Activated naive CD4-positive, alpha-beta T cell treated with anti-CD3 and anti-CD28 coated beads, Interleukin-2, amount 50 U/mL, for 72 hours (primary cell): Measurements from ENCODE around the gene NFATC2. TPM values are rescaled to one million over a fixed set of nuclear protein-coding genes. Genes with fewer than 3 reads are reported as not detected.

Experiments used
- ATAC-seq, 2 donors: fragments of 150-1000 bp; cut with Tn5 transposase; 2 replicates each; pipeline ENCODE4 v1.10.0; 2021; ENCODE audit warnings: mild to moderate bottlenecking in 2 of 2, moderate library complexity in 2 of 2
- DNase-seq, 2 donors: peaks; one replicate each; pipeline ENCODE4 v3.0.0; 2021 to 2022; ENCODE audit warnings: low spot score in 2 of 2
- H3K27ac Mint-ChIP-seq, 2 donors: one replicate each; pipeline ENCODE4 v1.8.0; 2022; ENCODE audit warnings: mild to moderate bottlenecking in 2 of 2, mixed read lengths in 2 of 2
- H3K36me3 Mint-ChIP-seq, 2 donors: one replicate each; pipeline ENCODE4 v1.8.0; 2022; ENCODE audit warnings: mixed read lengths in 2 of 2
- H3K9me3 Mint-ChIP-seq, 2 donors: one replicate each; pipeline ENCODE4 v1.8.0; 2022; ENCODE audit warnings: mixed read lengths in 2 of 2
- total RNA-seq, 2 donors: library from RNA; stranded (reverse); gene quantifications; one replicate each; pipeline ENCODE4 v1.2.3, GENCODE V29; 2022

Gene NFATC2
- total RNA-seq, 2 donors from 2014 or later = 29.9 to 39.4 TPM

DNA sequence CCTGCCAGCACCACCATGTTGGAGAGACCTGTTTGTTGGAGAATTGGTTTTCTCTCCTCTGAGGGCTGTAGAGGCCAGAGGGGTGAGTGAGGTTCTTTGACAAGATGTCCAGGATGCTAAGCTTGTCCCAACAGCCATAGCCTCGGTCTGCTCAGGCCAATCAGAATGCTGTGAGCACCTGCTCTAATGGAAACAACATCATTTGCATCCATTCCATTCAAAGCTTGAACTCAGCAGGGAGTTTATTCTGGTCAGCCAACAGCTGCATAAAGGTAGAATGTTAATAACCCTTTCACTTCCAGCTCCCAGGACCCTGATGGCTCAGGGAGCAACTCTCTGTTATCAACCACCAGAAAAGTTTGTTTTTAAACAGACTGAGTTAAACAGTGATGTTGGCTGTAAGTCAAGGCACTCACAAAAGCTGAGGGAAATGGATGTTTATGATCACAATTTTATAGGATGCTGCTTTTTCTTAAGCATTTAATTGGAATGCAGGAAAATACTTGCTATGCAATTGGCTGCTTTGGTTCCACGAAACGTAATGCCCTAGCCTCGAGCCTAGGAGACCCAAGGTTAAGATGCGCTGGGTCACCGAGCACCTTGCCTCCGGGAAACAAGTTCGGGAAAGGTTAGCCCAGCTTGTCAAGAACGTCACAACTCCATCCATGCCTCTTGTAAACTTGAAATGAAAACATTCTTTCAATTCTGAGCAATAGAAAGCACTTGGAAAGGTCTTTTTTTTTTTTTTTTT lies 155.2 kb downstream of the NFATC2 start:
- peak overlapping the region in 1 of 2 donors; percentile 43 for H3K27ac Mint-ChIP-seq

DNA sequence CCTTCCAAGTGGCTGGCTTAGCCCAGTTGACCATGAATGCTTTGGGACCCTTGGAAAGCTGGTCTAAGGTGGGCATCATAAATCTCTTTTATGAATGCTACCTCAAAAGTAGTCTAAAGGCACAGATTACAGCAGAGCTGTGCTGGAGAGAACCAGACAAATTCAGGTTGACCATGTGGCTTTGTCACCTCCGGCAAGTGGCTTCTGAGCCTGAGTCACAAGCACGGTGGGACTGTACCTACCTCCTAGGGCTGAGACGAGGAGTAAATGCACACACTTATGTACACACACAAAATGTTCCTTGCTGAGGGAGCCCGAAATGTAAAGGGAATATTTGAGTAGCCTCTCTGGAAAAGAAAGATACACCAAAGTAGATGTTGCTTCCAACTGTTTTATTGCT lies 155.9 kb downstream of the NFATC2 start:
- no peaks in the 10 kb centered on the region for H3K9me3 Mint-ChIP-seq
- H3K27ac Mint-ChIP-seq = no peak overlapping the region
- peaks cover 14 to 37% of the 10 kb centered on the region in 2 donors for H3K36me3 Mint-ChIP-seq
- peak in 1 of 2 donors; percentile 51 for DNase-seq
- peak; percentile 83 to 87 for ATAC-seq

More for the DNA sequence above, 155.2 kb downstream of the NFATC2 start:
- DNase-seq = no peak
- Mint-ChIP-seq H3K36me3 (peaks cover 14 to 37% of the 10 kb centered on the region in 2 donors), H3K9me3 (no peaks in the 10 kb centered on the region)
- no peak for ATAC-seq

DNA sequence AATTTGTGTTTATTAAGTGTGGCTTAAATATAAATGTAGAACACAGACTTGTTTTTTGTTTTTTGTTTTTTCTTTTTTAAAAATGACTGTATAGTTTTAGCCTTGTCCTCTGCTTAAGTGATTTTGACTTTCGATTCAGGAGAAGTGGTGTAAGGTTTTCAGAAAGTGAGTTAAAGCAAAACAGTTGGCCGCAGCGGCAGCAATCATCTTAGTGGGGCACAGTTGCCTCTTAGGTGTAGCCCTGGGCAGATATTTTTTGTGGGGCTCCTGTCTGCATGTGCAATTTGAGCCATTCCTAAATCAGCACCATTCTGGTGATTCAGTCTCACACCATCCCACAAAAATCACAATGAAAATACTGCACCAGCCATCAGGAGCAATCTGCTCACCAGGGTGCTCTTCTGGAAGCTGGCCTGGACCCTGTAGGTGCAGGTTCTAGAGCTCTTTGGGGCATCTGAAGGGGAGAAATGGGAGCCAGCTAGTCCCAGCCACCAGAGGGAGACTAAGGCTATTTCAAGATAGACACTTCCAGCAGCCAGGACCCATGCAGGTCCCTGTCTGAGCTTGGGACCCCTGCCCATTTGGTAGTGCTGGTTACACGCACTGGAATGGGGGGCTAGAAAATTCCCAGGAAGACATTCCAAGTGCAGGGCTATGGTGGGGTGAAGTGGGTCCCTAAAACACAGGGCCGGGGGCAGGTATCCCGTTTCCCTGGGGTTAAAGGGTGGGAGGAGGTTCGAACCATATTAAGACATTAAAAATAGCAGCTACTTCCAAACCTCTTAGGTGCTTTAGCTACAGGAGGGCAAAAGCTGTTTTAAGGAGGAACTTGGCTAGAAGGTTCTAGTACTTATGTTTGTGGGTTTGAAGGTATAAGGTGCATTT lies 156.6 kb downstream of the NFATC2 start:
- no peak for DNase-seq
- ATAC-seq = no peak
- H3K27ac Mint-ChIP-seq = peak overlapping the region in 1 of 2 donors; percentile 37
- H3K9me3 Mint-ChIP-seq = no peaks in the 10 kb centered on the region
- H3K36me3 Mint-ChIP-seq = peaks cover 11 to 33% of the 10 kb centered on the region in 2 donors

DNA sequence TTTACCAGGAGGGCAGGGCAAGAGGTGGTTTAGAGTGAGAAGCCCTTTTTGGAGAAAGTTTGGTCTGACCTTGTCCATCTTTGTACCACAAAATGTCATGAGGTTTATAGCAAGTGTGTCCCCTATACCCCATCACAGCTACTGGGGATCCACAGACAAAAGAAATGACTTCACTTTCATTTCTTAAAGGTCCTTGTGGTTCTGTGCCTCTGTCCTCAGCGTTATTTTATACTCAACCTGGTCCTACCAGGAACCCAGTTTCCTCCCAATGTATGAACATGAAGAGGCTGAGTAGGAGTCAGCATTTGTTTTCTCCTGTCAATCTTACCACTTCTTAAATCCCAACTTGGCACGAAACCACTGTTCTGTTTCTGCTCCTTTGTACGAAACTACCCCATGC lies 157.6 kb downstream of the NFATC2 start:
- Mint-ChIP-seq H3K27ac (peak overlapping the region in 1 of 2 donors; percentile 37), H3K9me3 (no peaks in the 10 kb centered on the region), H3K36me3 (peaks cover 4 to 23% of the 10 kb centered on the region in 2 donors)
- DNase-seq (no peak), ATAC-seq (peak; percentile 48 to 82)

DNA sequence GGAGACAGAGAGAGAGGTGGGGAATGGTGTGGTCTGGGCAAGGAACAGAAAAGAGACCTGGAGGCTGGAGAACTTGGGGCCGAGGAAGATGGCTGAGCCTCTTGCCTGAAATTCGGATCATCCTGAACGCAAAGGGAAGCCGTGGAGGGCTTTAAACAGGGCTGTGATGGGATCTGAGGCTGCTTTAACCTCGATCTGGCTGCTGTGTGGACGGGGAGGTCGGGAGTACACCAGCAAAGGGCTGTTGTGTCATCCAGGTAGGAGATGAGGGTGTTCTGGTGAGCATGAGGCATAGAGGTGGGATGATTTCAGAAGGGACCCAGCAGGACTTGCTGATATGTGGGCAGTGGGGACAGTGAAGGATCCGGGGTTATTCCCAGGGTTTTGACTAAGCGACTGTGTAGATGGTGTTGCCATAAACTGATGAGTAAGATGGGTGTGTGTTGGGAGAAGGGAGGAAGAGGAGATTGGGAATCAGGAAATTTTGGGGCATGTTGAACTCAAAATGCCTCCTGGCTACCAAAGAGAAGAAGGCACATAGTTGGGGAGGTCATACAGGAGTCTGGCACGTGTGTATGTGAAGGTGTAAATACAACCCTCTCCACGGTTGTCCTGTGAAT lies 158.5 kb downstream of the NFATC2 start:
- Mint-ChIP-seq H3K9me3 (no peaks in the 10 kb centered on the region), H3K36me3 (peaks cover 4 to 14% of the 10 kb centered on the region in 2 donors), H3K27ac (peak overlapping the region; percentile 35 to 56)
- DNase-seq (no peak), ATAC-seq (no peak)

DNA sequence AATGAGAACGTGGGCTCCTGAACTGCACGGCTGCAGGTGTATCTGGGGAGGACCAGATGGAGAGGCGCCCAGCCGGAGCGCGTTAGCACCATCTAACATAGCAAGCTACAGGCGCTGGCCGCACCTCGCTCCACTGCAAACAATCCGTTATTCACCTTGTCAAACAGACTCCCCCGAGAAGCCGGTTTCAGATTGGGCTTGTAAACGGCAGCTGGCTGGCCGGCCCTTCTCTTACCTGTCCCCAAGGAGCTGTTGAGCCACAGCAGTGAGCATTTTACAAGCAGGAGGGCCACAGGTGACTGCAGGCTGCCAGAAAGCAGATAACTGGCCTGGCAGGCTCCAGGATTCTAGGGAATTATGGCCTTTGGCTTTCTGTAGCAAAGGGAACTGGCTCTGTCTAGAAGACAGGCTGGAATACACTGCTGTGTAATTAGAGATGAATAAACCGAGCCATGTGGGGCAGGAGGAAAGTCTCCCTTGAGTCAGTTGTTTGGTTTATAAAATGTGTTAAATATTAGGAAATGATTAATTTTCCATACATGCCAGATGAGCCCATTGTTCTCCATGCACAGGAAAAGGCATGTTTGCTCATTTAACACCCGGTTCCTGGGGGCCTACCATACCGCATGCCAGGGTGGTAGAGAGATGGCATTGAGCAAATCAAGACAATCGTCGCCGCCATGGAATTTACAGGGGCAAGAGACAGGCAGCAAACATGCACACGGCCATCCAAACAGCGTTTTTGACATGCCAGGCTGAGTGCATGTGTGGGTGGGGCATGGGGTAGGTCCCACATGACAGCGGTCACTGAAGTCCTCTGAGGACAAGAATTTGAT lies 159.3 kb downstream of the NFATC2 start:
- ATAC-seq = no peak
- Mint-ChIP-seq H3K36me3 (peaks cover 4 to 7% of the 10 kb centered on the region in 2 donors), H3K9me3 (no peaks in the 10 kb centered on the region), H3K27ac (peak overlapping the region; percentile 35 to 56)
- DNase-seq = no peak

DNA sequence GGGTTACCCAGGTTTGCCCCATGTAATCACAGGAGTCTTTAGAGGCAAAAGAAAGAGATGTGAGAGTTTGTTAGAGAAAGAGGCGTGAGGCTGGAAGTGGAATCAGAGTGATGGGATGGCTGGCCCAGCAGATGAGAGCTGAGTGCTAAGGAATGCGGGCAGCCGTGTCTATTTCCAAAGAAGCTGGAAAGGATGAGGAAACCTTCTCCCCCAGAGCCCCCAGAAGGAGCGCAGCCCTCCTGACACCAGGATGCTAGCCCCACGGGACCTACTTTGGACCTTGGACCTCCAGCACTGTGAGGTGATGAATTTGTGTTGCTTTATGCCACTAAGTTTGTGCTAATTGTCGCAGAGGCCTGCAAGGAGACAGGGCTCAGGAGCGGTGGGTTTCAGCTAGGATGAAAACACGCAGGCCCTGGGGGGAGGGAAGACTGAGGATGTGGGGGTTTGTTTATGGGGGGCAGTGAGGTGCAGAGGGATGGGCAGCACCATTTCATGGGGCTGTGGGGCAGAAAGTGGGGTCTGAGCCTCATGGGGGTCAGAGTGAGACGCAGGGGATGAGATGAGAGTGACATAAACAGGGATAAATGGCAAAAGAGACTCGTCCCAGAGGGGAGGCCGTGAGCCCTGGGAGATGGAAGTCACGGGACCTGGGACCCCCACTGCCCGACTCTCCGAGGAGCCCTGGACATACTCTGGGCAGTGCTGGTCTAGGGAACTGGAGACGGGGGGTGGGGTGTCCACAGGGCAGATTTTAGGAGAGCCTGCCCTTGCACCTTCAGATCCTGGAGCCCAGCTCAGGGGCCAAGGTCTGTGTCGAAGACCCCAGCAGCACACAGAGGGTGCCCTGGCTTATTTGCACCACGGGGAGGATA lies 160.2 kb downstream of the NFATC2 start:
- Mint-ChIP-seq H3K9me3 (no peaks in the 10 kb centered on the region), H3K36me3 (no peaks in the 10 kb centered on the region), H3K27ac (peak overlapping the region in 1 of 2 donors; percentile 63)
- DNase-seq = no peak
- ATAC-seq = no peak

DNA sequence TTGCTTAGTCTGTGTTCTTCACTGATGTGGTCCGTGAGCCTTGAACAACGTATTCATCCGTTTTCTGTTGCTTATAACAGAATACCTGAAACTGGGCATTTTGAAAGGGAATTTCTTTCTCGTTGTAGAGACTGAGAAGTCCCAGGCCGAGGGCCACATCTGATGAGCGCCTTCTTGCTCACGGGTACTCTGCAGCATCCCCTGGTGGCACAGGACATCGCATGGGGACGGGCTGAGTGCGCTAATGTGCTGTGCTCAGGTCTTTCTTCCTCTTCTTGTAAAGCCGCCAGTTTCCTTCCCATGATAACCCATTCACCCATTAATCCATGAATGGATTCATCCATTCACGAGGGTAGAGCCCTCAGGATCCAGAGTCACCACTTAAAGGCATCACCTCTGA lies 161.0 kb downstream of the NFATC2 start:
- Mint-ChIP-seq H3K36me3 (no peaks in the 10 kb centered on the region), H3K27ac (peak overlapping the region in 1 of 2 donors; percentile 58), H3K9me3 (no peaks in the 10 kb centered on the region)
- no peak for DNase-seq
- no peak for ATAC-seq

DNA sequence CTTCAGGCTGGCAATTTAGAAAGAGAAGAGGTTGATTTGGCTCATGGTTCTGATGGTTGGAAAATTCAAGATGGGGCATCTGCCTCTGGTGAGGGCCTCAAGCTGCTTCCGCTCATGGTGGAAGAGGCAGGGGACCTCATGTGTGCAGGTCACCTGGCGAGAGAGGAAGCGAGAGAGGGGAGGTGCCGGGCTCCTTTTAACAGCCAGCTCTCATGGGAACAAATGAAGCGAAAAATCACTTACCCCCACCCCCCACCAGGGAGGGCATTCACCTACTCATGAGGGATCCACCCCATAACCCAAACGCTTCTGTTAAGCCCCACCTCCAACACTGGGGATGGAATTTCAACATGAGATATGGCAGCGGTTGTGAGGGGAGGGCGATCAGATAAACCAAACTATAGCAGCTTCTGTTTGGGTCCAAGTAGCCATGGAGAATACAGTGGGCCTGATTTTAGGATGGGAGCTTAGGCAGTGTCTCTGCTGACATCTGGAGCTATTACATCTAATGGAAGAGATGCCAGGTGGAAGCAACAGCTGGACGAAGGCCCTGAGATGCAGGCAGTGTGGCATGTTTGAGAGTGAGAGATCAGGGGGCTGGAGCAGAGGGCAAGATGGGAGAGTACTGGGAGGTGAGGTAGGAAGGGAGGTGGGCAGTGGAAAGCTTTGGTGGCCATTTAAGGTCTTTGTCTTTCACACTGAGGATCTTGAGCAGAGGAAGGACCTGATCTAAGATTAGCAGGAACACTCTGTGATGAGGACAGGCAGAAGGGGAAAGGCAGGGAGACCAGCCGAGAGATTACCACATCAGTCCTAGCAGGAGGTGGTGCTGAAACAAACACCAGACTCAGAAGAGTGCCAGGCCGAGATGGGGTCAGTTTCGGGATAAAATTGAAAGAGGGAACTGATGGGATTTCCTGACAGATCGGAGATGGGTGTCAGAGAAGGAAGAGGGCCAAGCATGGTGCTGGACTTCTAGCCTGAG lies 161.8 kb downstream of the NFATC2 start:
- Mint-ChIP-seq H3K27ac (peak overlapping the region in 1 of 2 donors; percentile 63), H3K36me3 (no peaks in the 10 kb centered on the region), H3K9me3 (no peaks in the 10 kb centered on the region)
- no peak for ATAC-seq
- no peak for DNase-seq

DNA sequence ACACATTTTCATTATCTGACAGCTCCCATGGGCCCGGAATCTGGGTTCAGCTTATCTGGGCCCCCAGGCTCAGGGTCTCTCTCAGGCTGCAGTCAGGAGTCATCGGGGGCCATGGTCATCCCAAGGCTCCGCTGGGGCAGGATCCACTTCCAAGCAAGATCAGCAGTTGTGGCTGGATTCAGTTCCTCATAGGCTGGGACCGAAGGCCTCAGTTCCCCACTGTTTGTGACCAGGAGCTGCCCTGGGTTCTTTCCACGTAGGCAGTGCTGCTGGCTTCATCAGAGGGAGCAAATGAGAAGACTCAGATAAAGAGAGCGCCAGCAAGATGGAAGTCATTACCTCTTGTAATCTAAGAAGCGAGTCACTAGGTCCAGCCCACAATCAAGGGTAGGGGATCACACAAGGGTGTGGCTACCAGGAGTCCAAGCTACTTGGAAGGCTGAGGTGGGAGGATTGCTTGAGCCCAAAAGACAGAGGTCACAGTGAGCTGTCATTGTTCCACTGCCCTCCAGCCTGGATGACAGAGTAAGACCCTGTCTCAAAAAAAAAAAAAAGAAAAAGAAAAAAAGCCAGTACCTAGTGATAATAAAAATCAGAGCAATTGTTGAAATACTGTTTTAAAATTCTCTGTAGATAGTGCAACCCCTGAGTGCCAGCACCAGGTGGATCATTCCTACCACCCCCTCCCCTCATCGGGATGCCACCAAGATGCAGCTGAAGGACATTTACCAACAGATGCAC lies 162.7 kb downstream of the NFATC2 start:
- ATAC-seq = no peak
- DNase-seq = no peak
- H3K27ac Mint-ChIP-seq = peak overlapping the region in 1 of 2 donors; percentile 63
- no peaks in the 10 kb centered on the region for H3K9me3 Mint-ChIP-seq
- H3K36me3 Mint-ChIP-seq = no peaks in the 10 kb centered on the region

DNA sequence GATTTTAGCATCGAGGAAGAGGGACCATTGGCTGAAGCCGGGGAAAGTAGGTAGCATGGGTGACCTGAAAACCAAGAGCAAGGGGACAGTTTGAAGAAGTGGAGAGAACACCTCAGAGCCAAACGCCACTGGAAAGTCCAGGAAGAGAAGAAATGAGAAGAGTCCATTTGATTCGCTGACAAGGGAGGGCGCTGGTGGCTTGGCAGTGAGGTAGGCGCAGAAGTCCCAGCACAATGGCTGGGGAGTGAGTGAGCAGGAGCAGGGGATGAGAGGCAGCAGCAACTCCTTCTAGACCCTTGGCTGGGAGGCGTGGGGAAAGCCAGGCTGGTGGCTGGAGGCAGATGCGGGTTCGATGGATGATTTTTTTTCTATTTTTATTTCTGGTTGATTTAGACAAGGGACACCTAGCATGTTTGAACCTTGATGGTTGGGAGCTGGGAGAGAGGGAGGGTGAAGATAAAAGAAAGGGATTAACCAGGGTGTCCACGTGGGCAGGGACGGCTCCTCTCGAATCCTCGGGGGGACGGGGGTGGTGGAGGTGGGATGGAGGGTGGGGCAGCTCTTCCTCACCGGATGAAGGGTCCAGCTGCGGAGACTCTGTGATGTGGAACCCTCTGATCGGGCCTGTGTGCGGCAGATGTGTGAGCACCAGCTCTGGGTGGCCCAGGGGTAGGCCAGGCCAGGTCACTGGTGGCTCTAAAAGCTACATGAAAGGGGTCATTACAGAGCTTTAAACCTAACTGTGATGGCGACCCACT lies 164.2 kb downstream of the NFATC2 start:
- Mint-ChIP-seq H3K27ac (peak overlapping the region; percentile 12 to 58), H3K9me3 (no peaks in the 10 kb centered on the region), H3K36me3 (no peaks in the 10 kb centered on the region)
- no peak for ATAC-seq
- DNase-seq = no peak

DNA sequence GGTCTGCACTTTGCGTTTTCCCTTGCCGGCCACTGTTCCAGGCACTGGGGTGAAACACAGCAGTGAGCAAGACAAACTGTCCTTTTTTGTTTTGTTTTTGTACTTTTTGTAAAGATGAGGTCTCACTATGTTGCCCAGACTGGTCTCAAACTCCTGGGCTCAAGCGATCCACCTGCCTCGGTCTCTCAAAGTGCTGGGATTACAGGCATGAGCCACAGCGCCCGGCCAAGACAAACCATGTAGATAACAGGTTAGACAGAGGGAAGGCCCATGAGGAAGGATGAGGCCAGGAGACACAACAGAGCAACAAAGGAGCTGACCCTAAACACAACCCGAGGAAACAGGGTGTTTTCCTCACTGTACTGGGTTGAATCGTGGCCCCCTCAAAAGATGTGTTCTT lies 165.4 kb downstream of the NFATC2 start:
- no peaks in the 10 kb centered on the region for H3K9me3 Mint-ChIP-seq
- DNase-seq = no peak
- H3K27ac Mint-ChIP-seq = no peak overlapping the region
- H3K36me3 Mint-ChIP-seq = no peaks in the 10 kb centered on the region
- ATAC-seq = no peak

DNA sequence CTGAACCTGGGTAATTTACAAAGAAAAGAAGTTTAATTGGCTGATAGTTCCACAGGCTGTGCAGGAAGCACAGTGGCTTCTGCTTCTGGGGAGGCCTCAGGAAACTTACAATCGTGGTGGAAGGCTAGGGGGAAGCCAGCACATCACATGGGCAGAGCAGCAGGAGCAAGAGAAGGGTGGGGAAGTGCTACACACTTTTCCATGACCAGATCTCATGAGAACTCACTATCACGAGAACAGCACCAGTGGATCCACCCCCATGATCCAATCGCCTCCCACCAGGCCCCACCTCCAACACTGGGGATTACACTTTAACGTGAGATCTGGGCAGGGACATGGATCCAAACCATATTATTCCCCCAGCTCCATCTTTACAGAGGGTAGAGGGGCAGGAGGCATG lies 166.4 kb downstream of the NFATC2 start:
- no peak for ATAC-seq
- H3K36me3 Mint-ChIP-seq = no peaks in the 10 kb centered on the region
- H3K9me3 Mint-ChIP-seq = no peaks in the 10 kb centered on the region
- H3K27ac Mint-ChIP-seq = peak overlapping the region in 1 of 2 donors; percentile 39
- DNase-seq = no peak
